NOMO-1 treated with DMSO at 0.1 percent for 48 hours (cell line): Measurements from ENCODE around the gene PI4K2B.
"Not testable (repeated sequence)": the region's sequence is repeated elsewhere in the genome, so short reads cannot be mapped to it uniquely, and the experiment has no call there.

Experiments used
- DNase-seq: peaks from one replicate; lab custom pipeline; 2025; ENCODE audit not compliant: unreplicated experiment; lab: John Stamatoyannopoulos, UW

PI4K2B gene

DNA sequence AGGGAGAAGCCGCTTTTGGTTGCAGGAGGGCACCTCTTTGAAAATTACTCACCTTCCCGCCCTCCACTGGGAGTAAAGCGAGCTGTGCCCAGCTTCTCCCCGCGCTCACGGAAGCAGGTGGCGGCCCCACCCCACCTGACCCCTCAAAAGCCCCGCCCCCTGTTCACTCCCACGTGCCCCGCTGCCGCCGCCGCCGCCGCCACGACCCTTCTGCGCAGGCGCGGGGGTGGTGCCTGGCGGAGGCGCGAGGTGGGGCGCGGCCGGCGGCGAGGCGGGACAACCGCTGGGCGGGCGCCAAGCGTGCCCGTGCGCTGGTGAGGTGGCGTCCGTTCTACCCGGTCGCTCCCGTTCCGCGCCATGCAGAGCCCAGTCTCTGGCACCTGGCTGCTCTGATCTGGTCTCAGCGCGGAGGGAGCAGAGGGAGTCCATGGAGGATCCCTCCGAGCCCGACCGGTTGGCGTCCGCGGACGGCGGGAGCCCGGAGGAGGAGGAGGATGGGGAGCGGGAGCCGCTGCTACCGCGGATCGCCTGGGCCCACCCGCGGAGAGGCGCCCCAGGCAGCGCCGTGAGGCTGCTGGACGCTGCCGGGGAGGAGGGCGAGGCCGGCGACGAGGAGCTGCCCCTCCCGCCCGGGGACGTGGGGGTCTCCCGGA, at the start of gene PI4K2B:
Gene PI4K2B (plus strand): TSS at position 297 of the 653 bp plus-strand sequence. CDS start 131 bp downstream, at position 428.
- DNase-seq, result peak; percentile 81

DNA sequence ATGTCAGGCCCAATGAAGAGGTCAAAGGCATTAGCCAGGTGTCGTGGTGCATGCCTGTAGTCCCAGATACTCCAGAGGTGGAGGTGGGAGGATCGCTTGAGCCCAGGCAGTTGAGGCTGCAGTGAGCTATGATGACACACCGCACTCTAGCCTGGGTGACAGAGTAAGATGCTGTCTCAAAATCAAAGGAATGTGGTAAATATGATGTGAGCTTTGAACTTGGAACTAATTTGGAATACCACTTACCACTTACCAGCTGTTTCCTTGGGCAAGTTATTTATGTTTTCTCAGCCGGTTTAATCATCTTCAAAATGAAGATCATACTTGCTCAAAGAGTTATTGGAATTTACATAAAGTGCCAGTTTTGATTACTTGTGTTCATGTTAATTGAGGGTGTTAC, 49.8 kb upstream of the PI4K2B start:
- DNase-seq, result no peak

DNA sequence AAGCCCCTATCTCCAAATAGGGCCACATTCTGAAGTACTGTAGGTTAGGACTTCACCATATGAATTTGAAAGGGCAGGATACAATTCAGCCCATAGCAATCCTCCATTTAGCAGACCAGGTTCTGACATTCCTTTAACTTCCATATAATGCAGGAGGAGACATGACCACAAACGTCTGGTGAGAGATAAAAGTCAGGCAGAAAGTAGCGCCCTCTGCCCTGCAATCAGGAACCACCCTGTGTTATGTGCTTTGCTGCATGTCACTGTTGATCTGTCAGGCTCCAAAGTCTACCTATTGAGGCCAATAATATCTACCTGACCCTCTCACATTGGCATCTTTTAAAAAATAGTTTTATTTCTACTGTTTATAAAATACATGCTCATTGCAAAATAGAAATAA, 43.4 kb upstream of the PI4K2B start:
- no peak for DNase-seq

DNA sequence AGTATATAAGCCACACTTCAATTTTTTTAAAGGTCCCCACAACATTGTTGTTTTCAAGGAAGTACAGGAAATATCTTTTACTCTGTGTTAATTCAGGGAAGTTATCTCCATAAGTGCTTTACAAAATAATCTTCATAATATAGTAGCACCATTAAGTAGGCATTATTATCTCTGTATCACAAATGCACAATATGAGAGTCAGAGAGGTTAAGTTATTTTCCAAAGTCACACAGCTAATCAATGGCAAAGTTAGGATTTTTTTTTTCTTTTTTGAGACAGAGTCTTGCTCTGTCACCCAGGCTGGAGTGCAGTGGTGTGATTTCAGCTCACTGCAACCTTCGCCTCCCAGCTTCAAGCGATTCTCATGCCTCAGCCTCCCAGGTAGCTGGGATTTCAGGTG, 35.1 kb upstream of the PI4K2B start:
- no peak for DNase-seq

DNA sequence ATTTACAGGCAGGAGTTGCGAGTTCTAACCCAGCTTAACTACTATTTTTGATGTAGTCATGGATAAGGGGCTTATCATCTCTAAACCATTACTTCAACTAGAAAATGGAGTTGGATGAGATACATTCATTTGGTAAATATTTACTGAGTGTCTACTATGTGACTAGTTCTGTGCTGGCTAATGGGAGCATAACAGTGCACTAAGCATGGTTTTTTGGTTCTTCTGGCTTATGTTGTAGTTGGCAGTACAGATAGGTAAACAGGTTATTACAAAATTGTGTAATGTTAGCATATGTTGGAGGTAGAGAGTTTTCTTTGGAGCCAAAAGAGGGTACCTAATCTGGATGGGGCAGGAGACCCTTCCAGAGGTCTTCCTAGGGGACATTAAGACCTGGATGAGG, 25.8 kb upstream of the PI4K2B start:
- DNase-seq, result no peak

DNA sequence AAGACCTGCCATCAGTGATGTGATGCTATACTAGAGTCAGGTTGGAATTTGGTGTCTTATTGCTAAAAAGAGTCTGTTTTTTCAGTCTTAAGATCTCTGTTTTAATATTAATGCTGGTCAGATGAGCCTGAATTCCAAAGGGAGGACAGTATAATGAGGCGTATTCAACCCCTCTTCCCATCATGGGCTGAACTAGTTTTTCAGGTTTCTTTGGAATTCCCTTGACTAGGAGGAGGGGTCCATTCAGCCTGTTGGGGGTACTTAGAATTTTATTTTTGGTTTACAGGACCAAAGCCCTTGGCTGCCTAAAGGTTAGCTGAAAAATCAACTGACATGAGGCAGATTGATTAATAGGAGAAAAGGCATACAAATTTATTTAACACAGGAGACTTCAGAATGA, 24.1 kb upstream of the PI4K2B start:
- no peak for DNase-seq

DNA sequence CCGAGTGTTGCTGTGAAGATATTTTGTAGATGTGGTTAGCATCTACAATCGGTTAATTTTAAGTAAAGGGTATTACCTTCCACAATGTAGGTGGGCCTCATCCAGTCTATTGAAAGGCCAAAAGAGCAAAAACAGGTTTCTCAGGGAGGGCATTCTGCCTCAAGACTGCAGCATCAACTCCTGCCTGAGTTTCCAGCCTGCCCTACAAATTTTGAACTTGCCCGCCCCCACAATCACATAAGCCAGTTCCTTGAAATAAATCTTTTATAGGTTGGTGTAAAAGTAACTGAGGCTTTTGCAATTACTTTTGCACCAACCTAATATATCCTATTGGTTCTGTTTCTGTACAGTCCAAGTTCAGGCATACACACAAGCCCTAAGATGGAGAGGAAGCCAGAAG, 22.1 kb upstream of the PI4K2B start:
- no peak for DNase-seq

DNA sequence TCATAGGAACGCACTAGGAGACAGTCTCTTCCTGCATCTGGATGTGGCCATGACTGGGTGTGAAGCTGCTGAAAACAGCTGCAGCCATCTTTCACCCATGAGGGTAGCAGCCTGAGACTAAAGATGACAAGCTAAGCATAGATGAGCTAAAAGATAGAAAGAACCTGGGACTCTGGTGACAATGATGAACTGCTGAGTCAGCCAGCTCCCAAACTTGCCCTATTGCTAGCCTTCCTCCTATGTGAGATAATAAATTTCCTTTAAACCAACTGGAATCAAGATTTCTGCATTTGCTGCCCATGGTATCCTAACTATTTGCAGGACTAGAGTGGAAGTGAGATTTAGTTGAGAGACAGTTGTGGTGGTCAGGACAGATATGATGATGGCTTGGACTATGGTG, 21.0 kb upstream of the PI4K2B start:
- no peak for DNase-seq

DNA sequence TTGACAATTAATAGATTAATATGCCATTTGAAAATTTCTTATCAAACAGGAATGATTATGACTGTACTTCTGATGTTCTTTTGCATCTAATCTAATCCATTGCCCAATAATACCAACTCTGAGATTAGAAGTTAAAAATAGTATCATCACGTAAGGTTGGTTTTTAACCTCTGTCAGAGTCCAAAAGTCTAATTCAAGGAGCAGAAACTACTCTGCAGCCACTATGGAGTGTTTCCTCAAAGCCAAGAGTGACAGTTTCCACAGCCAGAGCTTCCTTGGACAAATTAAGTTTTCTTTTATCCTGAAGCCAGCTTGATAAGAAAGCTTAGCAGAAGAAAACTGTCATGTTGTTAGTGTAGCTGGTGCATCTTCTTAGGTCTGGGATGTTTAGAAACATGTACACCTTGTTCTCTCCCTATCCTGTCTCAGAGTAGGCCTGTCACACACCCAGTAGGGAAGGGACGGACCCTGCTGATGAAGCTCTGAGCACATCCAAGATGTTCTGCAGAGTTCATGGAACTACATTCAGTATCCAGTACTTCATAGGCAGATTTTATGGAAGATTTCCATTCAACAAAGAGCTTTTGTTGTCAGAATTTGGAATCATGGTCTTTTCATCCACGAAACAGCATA, 20.4 kb upstream of the PI4K2B start:
- no peak for DNase-seq

DNA sequence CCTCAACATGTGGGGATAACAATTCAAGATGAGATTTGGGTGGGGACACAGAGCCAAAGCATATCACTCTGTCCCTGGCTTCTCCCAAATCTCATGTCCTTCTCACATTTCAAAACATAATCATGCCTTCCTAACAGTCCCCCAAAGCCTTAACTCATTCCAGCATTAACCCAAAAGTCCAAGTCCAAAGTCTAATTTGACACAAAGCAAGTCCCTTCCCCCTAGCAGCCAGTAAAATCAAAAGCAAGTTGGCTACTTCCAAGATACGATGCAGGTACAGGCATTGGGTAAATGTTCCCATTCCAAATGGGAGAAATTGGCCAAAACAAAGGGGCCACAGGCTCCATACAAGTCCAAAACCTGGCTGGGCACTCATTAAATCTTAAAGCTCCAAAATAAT, 19.1 kb upstream of the PI4K2B start:
- DNase-seq, result not testable (repeated sequence)

DNA sequence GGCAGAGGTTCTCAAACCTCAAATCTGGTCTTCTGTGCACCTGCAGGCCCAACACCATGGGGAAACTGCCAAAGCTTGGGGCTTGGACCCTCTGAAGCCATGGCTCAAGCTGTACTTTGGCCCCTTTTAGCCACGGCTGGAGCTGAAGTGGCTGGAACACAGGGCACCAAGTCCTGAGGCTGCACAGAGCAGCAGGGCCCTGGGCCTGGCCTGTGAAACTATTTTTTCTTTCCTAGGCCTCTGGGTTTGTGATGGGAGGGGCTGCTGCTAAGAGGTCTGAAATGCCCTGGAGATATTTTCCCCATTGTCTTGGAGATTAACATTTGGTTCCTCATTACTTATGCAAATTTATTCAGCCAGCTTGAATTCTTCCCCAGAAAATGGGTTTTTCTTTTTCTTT, 18.3 kb upstream of the PI4K2B start:
- no peak for DNase-seq

DNA sequence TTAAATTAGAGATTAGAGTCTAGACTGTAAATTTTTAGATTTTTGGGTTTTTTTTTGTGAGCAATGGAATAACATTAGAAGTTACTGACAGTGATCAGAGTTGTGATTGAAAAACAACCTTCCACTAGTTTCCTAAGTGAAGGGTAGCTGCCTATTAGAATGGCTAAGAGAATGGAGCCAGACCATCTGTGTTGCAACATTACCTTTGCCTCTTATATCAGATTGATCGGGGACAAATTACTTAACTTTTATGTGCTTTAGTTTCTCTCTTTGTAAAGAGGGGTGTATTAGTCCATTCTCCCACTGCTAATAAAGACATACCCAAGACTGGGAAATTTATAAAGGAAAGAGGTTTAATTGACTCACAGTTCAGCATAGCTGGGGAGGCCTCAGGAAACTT, 12.5 kb upstream of the PI4K2B start:
- no peak for DNase-seq

DNA sequence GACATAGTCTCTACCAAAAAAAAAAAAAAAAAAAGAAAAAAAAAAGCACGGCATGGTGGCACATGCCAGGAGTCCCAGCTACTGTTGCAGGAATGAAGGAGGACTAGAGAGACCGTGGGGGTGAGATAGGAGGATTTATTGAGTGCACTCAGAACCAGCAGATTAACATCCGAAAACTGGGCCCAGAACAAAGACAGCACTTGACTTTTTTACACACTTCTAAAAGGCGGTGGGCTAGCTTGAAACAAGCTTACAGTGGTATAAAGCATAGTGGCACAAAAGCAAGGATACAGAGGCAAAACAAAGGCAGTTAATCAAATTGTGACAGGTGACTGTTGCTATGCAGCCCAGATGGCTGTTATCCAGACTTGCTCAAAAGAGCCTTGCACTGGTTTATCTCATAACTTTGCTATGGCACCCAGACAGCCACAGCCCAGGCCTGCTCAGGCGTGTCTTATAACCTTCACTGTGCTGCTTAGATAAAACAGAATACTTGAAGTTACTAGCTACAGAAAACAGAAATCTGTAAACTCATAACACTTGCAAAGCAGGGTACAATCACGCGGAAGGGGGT, 9.9 kb upstream of the PI4K2B start:
- DNase-seq, result no peak

DNA sequence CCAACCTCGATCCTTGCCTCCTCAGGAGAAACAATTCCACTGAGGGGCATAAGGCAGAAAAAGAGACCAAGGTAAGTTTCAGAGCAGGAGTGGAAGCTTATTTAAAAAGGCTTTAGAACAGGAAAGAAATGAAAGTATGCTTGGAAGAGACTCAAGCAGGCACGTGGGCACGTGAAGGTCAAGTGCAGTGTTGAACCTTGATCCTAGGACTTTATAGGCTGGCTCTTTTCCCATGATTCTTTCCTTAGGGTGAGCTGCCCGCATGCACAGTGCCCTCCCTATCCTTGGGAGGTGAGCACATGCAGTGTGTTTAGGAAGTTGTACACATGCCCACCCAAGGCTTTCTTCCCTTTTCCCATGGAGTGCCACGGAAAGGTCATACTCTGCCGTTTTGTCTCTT, 4.0 kb upstream of the PI4K2B start:
- DNase-seq, result no peak

DNA sequence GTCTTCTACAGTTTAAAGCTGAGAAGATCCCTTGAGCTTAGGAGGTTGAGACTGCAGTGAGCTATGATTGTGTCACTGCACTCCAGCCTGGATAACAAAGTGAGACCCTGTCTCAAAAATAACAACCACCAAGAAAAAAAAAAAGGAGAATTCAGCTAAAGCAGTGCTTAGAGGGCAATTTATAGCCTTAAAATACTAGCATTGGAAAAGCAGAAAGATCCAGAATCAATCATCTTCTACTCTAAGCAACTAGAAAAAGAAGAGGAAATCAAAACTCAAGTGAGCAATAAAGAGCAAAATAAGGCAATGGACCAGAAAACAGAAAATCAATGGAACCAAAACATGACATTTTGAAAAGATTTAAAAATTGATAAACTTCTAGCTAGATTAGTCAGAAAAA, 639 bp upstream of the PI4K2B start:
- DNase-seq, result no peak

DNA sequence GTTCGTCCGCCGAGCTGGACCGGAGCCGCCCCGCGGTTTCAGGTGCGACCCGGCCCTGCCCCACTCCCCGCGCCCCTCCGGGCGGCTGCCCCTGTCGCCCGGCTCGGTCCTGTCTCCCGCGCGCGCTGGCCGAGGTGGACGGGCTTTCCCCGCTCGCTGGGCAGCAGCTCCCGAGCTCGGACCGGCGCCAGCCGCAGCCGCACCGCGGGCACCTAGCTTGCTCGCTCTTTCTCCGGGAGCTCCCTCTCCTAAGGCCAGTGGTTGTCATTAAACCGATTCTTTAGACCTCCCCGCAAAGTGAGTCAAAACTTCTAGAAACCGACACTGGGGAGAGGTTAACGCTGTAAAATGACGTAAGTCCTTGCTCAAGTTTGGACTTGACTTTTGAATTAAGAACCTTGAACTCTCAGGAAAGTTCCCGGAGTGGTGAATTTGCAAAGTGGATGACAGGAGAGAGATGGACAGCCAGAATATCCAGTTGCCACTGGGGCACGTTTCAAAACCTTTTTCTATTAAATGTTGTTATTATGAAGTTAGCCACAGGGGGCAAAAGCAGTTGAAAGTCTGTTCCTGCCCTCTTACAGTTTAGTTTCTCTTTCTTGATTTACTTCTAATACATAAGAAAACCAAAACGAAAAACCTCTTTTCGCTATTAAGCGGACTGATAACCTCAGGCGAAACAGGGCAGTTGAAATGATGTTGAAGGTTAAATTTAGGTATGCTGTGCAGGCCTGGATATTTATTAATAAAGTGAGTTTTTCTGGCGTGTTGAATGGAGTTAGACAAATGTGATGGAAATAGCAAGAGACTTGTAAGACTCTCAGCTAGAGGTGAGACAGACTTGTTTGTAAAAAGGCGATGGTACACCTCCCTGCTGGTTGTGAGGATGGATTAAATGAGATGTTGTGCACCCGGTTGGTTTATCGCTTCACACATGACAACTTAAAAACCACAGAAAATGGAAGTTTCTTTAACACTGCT, 847 bp downstream of the PI4K2B start:
- peak; percentile 86 for DNase-seq

DNA sequence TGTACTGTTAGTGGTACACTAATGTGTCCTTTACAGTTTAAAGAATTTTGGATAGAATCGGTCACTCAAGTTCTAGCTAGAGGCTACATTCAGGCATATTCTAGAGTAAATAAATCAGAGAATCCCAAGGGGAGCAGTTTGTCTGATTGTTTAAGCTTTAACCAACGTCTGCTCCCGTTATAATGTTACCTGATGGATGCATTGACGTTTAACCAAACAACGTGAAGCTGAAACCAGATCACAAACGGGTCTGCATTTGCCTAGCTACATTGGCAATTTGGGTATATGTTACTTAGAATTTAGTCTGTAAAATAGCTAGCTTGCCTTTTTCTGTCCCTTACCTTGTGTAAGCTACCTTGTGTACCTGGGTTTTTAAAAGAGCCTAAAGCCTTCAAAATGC, 1.6 kb downstream of the PI4K2B start:
- DNase-seq, result no peak

DNA sequence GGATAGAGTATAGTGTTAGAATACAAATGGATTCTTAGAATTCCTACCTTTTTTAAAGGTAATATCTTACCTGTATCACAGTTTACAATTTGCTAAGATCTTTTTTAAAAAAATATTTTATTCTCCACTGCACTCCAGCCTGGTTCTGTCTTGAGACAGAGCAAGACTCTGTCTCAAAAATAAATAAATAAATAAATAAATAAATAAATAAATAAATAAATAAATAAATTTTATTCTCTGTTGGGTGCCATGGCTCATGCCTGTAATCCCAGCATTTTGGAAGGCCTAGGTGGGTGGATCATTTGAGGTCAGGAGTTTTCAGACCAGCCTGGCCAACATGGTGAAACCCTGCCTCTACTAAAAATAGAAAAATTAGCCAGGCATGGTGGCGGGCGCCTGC, 2.2 kb downstream of the PI4K2B start:
- DNase-seq, result not testable (repeated sequence)

DNA sequence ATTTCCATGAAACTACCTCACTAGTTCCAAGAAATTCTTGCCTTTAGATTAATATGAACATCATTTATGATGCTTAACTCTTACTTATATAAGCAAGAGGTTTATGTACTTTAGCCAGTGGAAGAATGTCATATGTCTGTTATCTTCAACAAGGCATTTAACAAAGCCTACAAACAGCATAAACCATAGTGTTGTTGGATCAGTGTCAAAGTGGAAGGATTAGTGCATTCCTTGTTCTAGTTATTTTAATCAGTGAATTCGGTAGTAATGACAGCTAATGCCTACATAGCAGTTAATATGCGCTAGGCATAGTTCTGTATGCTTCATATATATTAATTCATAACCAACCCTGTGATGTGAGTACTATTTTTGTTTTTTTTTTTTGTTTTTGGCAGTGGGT, 3.1 kb downstream of the PI4K2B start:
- no peak for DNase-seq

DNA sequence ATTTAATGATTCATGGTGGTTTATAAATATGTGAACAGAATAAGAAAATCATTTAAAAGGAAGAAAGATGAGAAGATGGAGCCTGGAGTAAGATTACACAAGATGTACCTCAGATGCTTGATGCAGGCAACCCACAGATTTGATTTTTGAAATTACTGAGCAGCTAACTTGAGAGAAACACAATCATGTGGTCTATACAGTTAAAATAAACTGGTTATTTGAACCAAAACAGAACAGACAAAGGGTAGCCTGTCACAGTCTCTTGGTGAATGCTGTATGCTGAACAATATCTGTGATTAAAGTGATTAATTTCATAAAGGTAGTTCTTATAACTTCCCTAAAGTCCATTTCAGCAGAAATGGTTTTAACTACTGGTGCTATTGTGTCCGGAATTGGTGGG, 4.2 kb downstream of the PI4K2B start:
- DNase-seq, result no peak

DNA sequence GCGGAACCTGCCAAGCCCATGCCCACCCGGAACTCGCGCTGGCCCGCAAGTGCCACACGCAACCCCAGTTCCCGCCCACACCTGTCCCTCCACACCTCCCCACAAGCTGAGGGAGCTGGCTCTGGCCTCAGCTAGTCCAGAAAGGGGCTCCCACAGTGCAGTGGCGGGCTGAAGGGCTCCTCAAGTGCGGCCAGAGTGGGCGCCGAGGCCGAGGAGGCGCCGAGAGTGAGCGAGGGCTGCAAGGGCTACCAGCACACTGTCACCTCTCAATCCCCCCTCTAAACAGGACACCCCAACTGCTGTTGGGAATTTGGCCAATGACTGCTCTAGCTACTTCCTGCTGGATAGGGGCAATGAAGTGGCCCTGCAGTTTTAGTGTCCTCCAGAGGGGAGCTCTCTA, 5.7 kb downstream of the PI4K2B start:
- not testable (repeated sequence) for DNase-seq
